GM12892 (cell line): Measurements from ENCODE around the gene BABAM2.

Source experiments
- POLR2A ChIP-seq: IDR thresholded peaks from 2 replicates; pipeline ENCODE4 v1.6.1; 2011; ENCODE audit warnings: low read depth, low read length, control low read depth
- TAF1 ChIP-seq: IDR thresholded peaks from 2 replicates; pipeline ENCODE4 v1.6.1; 2011; ENCODE audit warnings: low read depth, mild to moderate bottlenecking, control low read depth, low read length, borderline replicate concordance

DNA sequence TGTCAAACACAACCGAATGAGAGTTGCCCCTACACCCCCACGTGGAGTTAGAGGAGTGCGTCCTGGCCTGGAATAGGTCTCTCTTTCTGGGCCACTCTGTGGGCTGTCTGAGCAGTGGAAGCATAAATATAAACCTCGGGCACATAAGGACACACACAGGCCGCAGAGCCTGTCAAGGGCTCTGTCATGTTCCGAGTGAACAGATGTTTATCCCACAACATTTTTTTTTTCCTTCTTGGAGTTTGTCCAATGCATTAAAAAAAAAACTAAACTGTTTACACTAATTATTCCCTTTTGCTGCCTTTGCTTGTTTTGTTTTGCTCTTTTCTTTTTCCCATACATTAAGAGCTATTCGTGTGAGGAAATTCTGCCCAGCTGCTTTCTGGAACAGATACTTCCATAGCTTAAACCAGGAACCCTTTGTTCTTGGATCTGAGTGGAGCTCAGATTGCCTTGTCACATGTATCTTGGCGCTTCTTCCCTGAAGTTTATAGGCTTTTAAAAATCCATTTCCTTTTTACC, 273.8 kb downstream of the BABAM2 start:
- TF ChIP-seq POLR2A (no peak), TAF1 (no peak)
